KOPT-K1 (cell line): ENCODE data around the gene GGT1.
A peak's percentile ranks its signal among the peaks of the same experiment; 100 is the strongest.
"Not testable (repeated sequence)": the region's sequence is repeated elsewhere in the genome, so short reads cannot be mapped to it uniquely, and the experiment has no call there.

Experiments
- H3K27ac ChIP-seq: fragments of 200-600 bp; sonication (generic); 2 replicates; pipeline ENCODE4 v1.5.1; 2016; ENCODE audit warnings: antibody characterized with exemption, mild to moderate bottlenecking, low read depth, low read length; ENCODE audit not compliant: poor library complexity, severe bottlenecking
- H3K36me3 ChIP-seq: fragments of 200-600 bp; sonication (generic); 2 replicates; pipeline ENCODE4 v1.5.1; 2017; ENCODE audit warnings: antibody characterized with exemption, mild to moderate bottlenecking, low read length, moderate library complexity; ENCODE audit not compliant: insufficient read depth
- H3K9me3 ChIP-seq: fragments of 200-600 bp; sonication (generic); 2 replicates; pipeline ENCODE4 v1.5.1; 2017; ENCODE audit warnings: antibody characterized with exemption, low read length, mild to moderate bottlenecking; ENCODE audit not compliant: insufficient read depth, poor library complexity, severe bottlenecking

Gene GGT1

GRCh38 chr22:24602847-24603769, at the start of gene GGT1:
GGT1 (plus strand) TSS chr22:24603193; CDS start chr22:24611082, 7,889 bp downstream.
- not testable (repeated sequence) for H3K36me3 ChIP-seq, H3K9me3 ChIP-seq
- H3K27ac ChIP-seq: peak within 1 kb of the TSS; percentile 55

- no peaks in the 10 kb centered on the region for H3K9me3 ChIP-seq
- peak overlapping the region; percentile 100 for H3K27ac ChIP-seq
- peaks cover 51% of the 10 kb centered on the region for H3K36me3 ChIP-seq
Observed at GRCh38 chr22:24553597-24554312, 49.2 kb upstream of the GGT1 start.

- Histone ChIP-seq H3K9me3 (no peaks in the 10 kb centered on the region), H3K27ac (peak within 1 kb of the TSS; percentile 100), H3K36me3 (peaks cover 51% of the 10 kb centered on the region)
Observed at GRCh38 chr22:24554313-24555164, 48.5 kb upstream of the GGT1 start, which contains the start of gene GUCD1. GUCD1 (minus strand) TSS chr22:24555138; CDS start chr22:24554991, 147 bp downstream.

- peak within 1 kb of the TSS; percentile 100 for H3K27ac ChIP-seq
- no peaks in the 10 kb centered on the region for H3K9me3 ChIP-seq
- peaks cover 48% of the 10 kb centered on the region for H3K36me3 ChIP-seq
Observed at GRCh38 chr22:24555165-24556039, 47.6 kb upstream of the GGT1 start, which contains the start of gene SNRPD3. SNRPD3 (plus strand) TSS chr22:24555999; CDS start chr22:24557675, 1,676 bp downstream.

- no peaks in the 10 kb centered on the region for H3K9me3 ChIP-seq
- no peak overlapping the region for H3K27ac ChIP-seq
- H3K36me3 ChIP-seq: peaks cover 71% of the 10 kb centered on the region
Observed at GRCh38 chr22:24559471-24559870, 43.5 kb upstream of the GGT1 start.

GRCh38 chr22:24563246-24563645, 39.7 kb upstream of the GGT1 start:
- peaks cover 97% of the 10 kb centered on the region for H3K36me3 ChIP-seq
- no peak overlapping the region for H3K27ac ChIP-seq
- H3K9me3 ChIP-seq: no peaks in the 10 kb centered on the region

- Histone ChIP-seq H3K36me3 (peaks cover 95% of the 10 kb centered on the region), H3K27ac (no peak overlapping the region), H3K9me3 (no peaks in the 10 kb centered on the region)
Observed at GRCh38 chr22:24564376-24565058, 38.5 kb upstream of the GGT1 start.

GRCh38 chr22:24565077-24565476, 37.9 kb upstream of the GGT1 start:
- H3K36me3 ChIP-seq: peaks cover 98% of the 10 kb centered on the region
- H3K27ac ChIP-seq: no peak overlapping the region

GRCh38 chr22:24566899-24567511, 36.0 kb upstream of the GGT1 start:
- Histone ChIP-seq H3K27ac (no peak overlapping the region), H3K36me3 (peaks cover 98% of the 10 kb centered on the region), H3K9me3 (no peaks in the 10 kb centered on the region)

More at GRCh38 chr22:24565077-24565476, 37.9 kb upstream of the GGT1 start:
- H3K9me3 ChIP-seq: no peaks in the 10 kb centered on the region

GRCh38 chr22:24567668-24568067, 35.3 kb upstream of the GGT1 start:
- peaks cover 98% of the 10 kb centered on the region for H3K36me3 ChIP-seq
- no peaks in the 10 kb centered on the region for H3K9me3 ChIP-seq
- H3K27ac ChIP-seq: no peak overlapping the region

GRCh38 chr22:24571266-24571665, 31.7 kb upstream of the GGT1 start:
- H3K27ac ChIP-seq: no peak overlapping the region
- H3K36me3 ChIP-seq: peaks cover 93% of the 10 kb centered on the region
- H3K9me3 ChIP-seq: no peaks in the 10 kb centered on the region

- Histone ChIP-seq H3K36me3 (peaks cover 67% of the 10 kb centered on the region), H3K27ac (no peak overlapping the region), H3K9me3 (no peaks in the 10 kb centered on the region)
Observed at GRCh38 chr22:24576778-24577177, 26.2 kb upstream of the GGT1 start.
